Measurements from ENCODE around the gene RRAGC.
"Not testable (repeated sequence)": the region's sequence is repeated elsewhere in the genome, so short reads cannot be mapped to it uniquely, and the experiment has no call there.

Gene RRAGC

GRCh38 chr1:38858833-38859560 is 575 bp downstream of the RRAGC start:
- DNase-seq (ENCODE audit: low read depth in 2 of 2): peak; percentile 27 to 51

- DNase-seq (ENCODE audit: low read depth in 2 of 2): no peak
These were observed 6.8 kb downstream of the RRAGC start for GRCh38 chr1:38852780-38853179.

GRCh38 chr1:38848071-38848470 is 11.5 kb downstream of the RRAGC start:
- no peak for DNase-seq (ENCODE audit: low read depth in 2 of 2)

- no peak for DNase-seq (ENCODE audit: low read depth in 2 of 2)
These were observed 13.4 kb downstream of the RRAGC start for GRCh38 chr1:38846210-38846609.

GRCh38 chr1:38845088-38845487 is 14.5 kb downstream of the RRAGC start:
- DNase-seq (ENCODE audit: low read depth in 2 of 2): not testable (repeated sequence)

GRCh38 chr1:38840281-38840680 is 19.3 kb downstream of the RRAGC start:
- DNase-seq (ENCODE audit: low read depth in 2 of 2): no peak

DNA sequence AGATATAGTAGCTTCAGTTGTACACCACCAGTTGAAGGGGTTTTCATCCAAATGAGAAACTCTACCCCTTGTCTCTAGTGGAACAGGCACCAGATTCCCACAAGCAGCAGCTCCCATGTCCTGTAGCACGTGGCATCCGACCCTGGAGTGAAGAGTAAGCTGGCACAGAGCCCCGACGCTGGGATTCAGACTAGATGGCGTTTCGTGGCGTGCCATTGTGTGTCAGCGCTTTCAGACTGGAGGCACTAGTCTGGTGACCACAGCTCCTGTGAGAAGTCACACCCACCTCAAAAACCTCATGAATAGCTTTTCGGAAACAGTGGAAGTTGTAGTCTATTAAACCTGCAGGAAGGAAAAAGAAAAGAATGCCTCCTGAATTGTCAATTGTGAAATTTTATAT is 20.2 kb downstream of the RRAGC start:
- DNase-seq (ENCODE audit: low read depth in 2 of 2): no peak

DNA sequence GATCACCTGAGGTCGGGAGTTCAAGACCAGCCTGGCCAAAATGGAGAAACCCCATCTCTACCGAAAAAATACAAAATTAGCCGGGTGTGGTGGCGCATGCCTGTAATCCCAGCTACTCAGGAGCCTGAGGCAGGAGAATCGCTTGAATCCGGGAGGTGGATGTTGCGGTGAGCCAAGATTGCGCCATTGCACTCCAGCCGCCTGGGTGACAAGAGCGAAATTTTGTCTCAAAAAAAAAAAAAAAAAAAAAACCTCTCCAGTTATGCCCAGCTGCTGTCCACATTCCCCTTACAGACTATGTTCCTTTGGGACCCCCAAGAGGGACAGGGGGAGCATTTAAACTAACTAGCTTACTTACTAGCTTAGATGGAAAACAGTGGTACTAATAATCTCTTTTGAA is 23.3 kb downstream of the RRAGC start:
- not testable (repeated sequence) for DNase-seq (ENCODE audit: low read depth in 2 of 2)

- DNase-seq (ENCODE audit: low read depth in 2 of 2): no peak
These were observed 24.4 kb downstream of the RRAGC start for GRCh38 chr1:38834937-38835827.

GRCh38 chr1:38834221-38834782 is 25.3 kb downstream of the RRAGC start:
- DNase-seq (ENCODE audit: low read depth in 2 of 2): no peak

DNA sequence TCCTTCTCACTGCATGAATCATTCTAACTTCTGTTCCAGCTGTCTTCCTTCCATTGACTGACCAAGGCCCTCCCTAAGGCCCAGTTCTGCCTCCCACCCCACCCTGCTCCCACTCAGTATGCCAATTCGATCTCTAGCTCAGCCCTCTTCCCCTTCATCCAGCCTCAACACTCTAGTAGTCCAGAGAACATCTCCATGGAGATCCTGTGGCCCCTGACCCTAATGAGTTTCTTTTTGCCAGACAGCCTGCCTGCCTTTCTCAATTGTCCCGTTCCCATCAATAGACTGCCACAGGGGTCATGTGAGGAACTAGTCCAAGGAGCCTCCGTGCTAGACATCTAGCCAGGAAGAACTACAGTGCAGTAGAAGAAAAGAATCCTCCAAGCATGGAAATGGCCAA is 26.4 kb downstream of the RRAGC start:
- no peak for DNase-seq (ENCODE audit: low read depth in 2 of 2)

DNA sequence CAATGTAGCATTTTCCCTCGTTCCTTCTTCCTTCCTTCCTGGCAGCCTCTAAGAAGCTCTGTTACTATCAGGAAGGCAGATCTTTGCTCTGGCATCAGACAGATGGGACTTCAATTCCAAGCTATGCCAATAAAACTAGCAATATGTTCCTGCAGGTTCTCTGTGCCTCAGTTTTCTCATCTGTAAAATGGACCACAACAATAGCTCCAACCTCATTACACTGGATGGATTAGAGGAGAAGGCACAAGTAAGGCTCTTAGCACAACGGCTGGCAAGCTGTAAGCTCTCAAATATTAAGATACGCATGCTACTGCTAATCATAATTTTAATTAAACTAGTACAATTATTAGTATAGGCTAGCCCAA is 27.2 kb downstream of the RRAGC start:
- no peak for DNase-seq (ENCODE audit: low read depth in 2 of 2)

GRCh38 chr1:38831731-38832369 is 27.7 kb downstream of the RRAGC start:
- no peak for DNase-seq (ENCODE audit: low read depth in 2 of 2)

DNA sequence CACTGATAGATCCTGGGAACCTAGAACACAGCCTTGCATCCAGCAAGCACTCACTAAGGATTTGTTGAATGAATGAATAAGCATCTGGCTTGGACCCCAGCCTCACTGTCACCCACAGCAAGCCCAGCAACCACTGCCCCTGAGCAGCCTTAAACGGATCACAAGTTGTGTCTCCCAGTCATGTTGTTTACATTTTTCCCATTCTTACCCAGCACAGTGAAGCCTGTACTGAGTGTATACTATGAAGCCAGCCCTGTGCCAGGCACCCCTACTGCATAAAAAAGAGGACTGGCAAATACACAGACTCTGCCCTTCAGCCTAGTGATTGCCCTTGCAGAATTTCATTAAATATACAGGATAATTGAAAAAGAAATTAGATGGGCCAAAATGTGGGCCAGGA is 30.2 kb downstream of the RRAGC start:
- no peak for DNase-seq (ENCODE audit: low read depth in 2 of 2)

DNA sequence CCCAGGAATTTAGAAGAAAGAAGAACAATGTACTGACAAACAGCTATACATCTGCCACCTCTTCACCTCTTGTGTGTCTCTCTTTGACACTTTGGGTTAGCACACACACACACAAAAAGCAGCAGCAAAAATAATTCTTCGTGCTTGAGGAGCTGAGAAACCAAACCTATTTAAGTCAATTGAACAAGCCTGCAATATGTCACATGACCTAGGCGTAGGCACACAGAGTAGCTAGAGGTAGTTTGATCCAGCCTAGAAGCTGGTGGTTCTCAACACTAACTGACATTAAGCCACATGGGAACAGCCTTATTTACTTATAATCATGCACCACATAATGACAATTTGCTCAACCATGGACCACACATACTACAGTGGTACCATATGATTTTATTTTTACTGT is 32.3 kb downstream of the RRAGC start:
- no peak for DNase-seq (ENCODE audit: low read depth in 2 of 2)

DNA sequence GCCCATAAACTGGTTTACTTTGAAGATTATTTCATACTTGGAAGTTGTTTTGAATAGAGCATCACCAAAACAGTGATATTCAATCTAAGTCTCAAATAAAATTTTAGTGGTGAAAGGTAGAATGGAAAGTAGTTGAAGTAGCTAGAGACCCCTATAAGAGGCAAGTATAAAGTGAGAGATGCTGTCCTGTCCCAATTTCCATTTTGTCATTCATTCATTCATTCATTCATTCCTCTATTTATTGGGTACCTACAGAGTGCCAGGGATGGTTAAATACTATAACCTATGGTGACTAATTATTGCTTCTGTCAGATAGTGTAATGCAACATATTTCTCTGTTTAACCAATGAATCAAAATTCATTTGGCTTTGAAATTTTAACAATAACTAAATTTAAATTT is 32.7 kb downstream of the RRAGC start:
- DNase-seq (ENCODE audit: low read depth in 2 of 2): no peak

DNA sequence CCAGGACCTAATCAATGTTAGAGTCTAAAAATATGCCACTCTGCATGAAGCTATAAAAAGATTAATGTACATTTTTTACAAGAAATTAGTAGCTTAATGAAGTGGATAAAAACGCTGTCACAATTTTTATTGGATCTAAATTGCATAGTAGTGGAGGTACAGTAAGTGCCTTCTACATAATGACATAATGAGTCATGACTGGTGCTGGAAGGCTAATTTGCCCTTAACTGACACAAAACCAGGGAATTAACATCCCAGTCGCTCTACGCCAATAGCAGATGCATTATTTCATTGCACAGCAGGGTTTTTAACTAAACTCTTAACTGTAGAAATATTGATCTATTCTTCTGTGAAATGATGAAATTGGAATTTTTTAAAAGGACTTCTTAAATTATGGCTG is 33.3 kb downstream of the RRAGC start:
- DNase-seq (ENCODE audit: low read depth in 2 of 2): no peak

- no peak for DNase-seq (ENCODE audit: low read depth in 2 of 2)
These were observed 38.7 kb downstream of the RRAGC start for GRCh38 chr1:38820860-38821259.

DNA sequence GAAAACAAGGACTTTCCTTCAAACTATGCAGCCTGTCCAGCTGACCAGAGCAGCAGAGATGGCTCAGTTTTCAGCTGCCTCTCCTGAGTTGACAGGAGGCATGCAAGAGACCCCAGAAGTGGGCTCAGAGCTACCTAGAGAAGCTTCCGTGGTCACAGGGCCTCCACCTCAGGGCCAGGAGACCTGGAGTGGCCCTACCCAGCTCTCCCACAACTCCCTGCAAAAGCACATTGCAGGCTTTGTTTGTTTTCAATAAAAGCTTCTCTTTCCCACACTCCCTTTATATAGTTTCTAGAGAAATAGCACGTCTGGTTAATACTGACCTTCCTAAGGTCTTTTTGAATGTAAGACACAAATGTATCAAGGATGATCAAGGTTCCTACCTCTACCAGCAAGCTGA is 40.1 kb downstream of the RRAGC start:
- no peak for DNase-seq (ENCODE audit: low read depth in 2 of 2)

GRCh38 chr1:38819040-38819439 is 40.5 kb downstream of the RRAGC start:
- DNase-seq (ENCODE audit: low read depth in 2 of 2): no peak

DNA sequence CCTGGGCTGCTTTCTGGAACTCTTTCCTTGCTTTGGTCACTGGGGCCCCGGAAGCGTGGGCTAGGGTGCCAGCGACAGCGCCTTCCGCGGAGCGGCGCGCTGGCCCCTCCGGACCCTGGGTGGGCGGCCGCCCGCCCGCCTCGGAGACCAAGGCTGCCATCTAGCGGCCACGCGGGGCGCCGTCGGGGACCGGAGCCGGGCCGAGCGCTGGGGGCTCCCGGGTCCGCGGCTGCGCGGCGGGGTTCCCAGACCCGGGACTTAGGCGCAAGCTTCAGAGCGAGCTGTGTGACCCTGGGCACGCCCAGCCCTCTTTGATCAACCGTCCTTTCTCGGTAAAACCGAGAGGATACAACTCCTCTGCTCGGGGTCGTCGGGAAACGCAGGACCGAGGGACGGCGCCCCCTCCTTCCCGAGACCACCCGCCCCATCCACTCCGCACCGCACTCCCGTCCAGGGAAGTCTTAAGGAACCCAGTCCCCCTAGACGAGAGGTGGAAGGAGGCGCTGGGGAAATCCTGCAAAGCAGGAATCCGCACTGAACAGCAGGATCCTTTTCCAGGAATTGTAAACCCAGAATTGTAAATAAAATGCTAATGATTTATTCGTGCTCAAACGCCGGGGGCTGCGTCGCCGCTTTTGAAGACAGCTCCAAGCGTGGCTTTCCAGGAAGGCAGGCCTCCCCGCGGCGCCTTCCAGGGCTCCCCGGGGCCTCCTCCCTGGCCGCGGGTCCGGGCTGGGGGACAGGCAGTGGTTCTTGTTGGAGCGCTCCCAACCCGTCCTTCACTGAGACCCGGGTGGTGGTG is 41.2 kb downstream of the RRAGC start:
- DNase-seq (ENCODE audit: low read depth in 2 of 2): peak; percentile 15 to 46
